ENCODE results near the gene AOPEP.

DNA sequence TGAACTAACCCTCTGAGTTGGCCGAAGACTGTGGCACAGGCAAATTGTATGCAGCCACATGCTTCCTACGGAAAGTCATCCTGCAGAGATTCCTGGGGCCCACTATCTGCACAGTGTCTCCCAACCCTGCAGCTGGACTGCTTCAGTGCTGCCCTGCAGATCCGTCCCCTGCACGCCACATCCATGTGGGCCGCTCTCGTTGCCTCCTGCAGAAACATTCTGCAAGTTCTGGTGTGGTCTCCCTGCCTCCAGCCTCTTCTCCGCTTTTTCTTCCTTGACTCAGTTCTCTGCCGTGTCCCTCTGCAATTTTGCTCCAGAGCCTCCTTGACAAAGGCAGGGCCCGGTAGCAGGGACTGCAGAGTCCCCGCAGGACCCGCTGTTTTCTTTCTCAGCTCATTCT is 249.0 kb downstream of the AOPEP start:
- TF ChIP-seq KLF8 (tag by site-specific recombination; IDR thresholded peaks at IDR 0.05) (no peak), KLF10 (tag by site-specific recombination; IDR thresholded peaks at IDR 0.05) (no peak), ZNF311 (tag by site-specific recombination; IDR thresholded peaks at IDR 0.05; ENCODE audit: borderline replicate concordance) (no peak), ZNF146 (tag by site-specific recombination; IDR thresholded peaks at IDR 0.05) (no peak), ZFHX2 (tag by site-specific recombination; conservative IDR thresholded peaks at IDR 0.05) (no peak), ZNF354C (tag by site-specific recombination; IDR thresholded peaks at IDR 0.05; ENCODE audit: borderline replicate concordance, low read depth) (no peak), ZNF350 (tag by site-specific recombination; IDR thresholded peaks at IDR 0.05) (no peak)
- TF ChIP-seq, protein P1, sequence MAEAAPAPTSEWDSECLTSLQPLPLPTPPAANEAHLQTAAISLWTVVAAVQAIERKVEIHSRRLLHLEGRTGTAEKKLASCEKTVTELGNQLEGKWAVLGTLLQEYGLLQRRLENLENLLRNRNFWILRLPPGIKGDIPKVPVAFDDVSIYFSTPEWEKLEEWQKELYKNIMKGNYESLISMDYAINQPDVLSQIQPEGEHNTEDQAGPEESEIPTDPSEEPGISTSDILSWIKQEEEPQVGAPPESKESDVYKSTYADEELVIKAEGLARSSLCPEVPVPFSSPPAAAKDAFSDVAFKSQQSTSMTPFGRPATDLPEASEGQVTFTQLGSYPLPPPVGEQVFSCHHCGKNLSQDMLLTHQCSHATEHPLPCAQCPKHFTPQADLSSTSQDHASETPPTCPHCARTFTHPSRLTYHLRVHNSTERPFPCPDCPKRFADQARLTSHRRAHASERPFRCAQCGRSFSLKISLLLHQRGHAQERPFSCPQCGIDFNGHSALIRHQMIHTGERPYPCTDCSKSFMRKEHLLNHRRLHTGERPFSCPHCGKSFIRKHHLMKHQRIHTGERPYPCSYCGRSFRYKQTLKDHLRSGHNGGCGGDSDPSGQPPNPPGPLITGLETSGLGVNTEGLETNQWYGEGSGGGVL (tag by site-specific recombination; IDR thresholded peaks at IDR 0.05), result no peak
- TF ChIP-seq, protein P2, sequence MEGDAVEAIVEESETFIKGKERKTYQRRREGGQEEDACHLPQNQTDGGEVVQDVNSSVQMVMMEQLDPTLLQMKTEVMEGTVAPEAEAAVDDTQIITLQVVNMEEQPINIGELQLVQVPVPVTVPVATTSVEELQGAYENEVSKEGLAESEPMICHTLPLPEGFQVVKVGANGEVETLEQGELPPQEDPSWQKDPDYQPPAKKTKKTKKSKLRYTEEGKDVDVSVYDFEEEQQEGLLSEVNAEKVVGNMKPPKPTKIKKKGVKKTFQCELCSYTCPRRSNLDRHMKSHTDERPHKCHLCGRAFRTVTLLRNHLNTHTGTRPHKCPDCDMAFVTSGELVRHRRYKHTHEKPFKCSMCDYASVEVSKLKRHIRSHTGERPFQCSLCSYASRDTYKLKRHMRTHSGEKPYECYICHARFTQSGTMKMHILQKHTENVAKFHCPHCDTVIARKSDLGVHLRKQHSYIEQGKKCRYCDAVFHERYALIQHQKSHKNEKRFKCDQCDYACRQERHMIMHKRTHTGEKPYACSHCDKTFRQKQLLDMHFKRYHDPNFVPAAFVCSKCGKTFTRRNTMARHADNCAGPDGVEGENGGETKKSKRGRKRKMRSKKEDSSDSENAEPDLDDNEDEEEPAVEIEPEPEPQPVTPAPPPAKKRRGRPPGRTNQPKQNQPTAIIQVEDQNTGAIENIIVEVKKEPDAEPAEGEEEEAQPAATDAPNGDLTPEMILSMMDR (tag by site-specific recombination; IDR thresholded peaks at IDR 0.05), result no peak
- TF ChIP-seq, protein P3, sequence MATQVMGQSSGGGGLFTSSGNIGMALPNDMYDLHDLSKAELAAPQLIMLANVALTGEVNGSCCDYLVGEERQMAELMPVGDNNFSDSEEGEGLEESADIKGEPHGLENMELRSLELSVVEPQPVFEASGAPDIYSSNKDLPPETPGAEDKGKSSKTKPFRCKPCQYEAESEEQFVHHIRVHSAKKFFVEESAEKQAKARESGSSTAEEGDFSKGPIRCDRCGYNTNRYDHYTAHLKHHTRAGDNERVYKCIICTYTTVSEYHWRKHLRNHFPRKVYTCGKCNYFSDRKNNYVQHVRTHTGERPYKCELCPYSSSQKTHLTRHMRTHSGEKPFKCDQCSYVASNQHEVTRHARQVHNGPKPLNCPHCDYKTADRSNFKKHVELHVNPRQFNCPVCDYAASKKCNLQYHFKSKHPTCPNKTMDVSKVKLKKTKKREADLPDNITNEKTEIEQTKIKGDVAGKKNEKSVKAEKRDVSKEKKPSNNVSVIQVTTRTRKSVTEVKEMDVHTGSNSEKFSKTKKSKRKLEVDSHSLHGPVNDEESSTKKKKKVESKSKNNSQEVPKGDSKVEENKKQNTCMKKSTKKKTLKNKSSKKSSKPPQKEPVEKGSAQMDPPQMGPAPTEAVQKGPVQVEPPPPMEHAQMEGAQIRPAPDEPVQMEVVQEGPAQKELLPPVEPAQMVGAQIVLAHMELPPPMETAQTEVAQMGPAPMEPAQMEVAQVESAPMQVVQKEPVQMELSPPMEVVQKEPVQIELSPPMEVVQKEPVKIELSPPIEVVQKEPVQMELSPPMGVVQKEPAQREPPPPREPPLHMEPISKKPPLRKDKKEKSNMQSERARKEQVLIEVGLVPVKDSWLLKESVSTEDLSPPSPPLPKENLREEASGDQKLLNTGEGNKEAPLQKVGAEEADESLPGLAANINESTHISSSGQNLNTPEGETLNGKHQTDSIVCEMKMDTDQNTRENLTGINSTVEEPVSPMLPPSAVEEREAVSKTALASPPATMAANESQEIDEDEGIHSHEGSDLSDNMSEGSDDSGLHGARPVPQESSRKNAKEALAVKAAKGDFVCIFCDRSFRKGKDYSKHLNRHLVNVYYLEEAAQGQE (tag by site-specific recombination; IDR thresholded peaks at IDR 0.05), result no peak
- TF ChIP-seq, protein P4, sequence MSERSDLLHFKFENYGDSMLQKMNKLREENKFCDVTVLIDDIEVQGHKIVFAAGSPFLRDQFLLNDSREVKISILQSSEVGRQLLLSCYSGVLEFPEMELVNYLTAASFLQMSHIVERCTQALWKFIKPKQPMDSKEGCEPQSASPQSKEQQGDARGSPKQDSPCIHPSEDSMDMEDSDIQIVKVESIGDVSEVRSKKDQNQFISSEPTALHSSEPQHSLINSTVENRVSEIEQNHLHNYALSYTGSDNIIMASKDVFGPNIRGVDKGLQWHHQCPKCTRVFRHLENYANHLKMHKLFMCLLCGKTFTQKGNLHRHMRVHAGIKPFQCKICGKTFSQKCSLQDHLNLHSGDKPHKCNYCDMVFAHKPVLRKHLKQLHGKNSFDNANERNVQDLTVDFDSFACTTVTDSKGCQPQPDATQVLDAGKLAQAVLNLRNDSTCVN (tag by site-specific recombination; optimal IDR thresholded peaks at IDR 0.05), result no peak
- TF ChIP-seq, protein P5, sequence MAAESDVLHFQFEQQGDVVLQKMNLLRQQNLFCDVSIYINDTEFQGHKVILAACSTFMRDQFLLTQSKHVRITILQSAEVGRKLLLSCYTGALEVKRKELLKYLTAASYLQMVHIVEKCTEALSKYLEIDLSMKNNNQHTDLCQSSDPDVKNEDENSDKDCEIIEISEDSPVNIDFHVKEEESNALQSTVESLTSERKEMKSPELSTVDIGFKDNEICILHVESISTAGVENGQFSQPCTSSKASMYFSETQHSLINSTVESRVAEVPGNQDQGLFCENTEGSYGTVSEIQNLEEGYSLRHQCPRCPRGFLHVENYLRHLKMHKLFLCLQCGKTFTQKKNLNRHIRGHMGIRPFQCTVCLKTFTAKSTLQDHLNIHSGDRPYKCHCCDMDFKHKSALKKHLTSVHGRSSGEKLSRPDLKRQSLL (tag by site-specific recombination; IDR thresholded peaks at IDR 0.05), result no peak

All from HEK293 (cell line).